NB4 (cell line): ENCODE data around the gene CC2D2B.
"Not testable (repeated sequence)": the region's sequence is repeated elsewhere in the genome, so short reads cannot be mapped to it uniquely, and the experiment has no call there.

Experiments used
- DNase-seq: peaks from one replicate; pipeline ENCODE4 v3.0.0; 2010; ENCODE audit warnings: low read depth
- H3K4me3 ChIP-seq: one replicate; pipeline ENCODE4 v1.5.1; 2011; ENCODE audit warnings: mild to moderate bottlenecking, low read depth, low read length, moderate library complexity
- CTCF ChIP-seq: IDR thresholded peaks from one replicate; pipeline ENCODE4 v1.5.1; 2012; ENCODE audit warnings: low read depth, low read length
- MYC ChIP-seq: IDR thresholded peaks from 2 replicates; pipeline ENCODE4 v1.6.1; 2011; ENCODE audit warnings: low read depth, low read length
- POLR2A ChIP-seq: IDR thresholded peaks from 2 replicates; pipeline ENCODE4 v1.6.1; 2011; ENCODE audit warnings: mild to moderate bottlenecking; ENCODE audit not compliant: insufficient read length; ENCODE audit errors: extremely low read depth
- TF ChIP-seq, protein P1 (sequence below): IDR thresholded peaks from 2 replicates; pipeline ENCODE4 v1.6.1; 2011; ENCODE audit warnings: low read depth, low read length

CC2D2B gene

GRCh38 chr10:96044736-96045135, 137.0 kb downstream of the CC2D2B start:
- peak; percentile 79 for DNase-seq
- TF ChIP-seq MYC (peak; percentile 97), POLR2A (peak; percentile 21), CTCF (no peak)
- TF ChIP-seq, protein P1, sequence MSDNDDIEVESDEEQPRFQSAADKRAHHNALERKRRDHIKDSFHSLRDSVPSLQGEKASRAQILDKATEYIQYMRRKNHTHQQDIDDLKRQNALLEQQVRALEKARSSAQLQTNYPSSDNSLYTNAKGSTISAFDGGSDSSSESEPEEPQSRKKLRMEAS = peak; percentile 92
- peak overlapping the region; percentile 96 for H3K4me3 ChIP-seq

DNA sequence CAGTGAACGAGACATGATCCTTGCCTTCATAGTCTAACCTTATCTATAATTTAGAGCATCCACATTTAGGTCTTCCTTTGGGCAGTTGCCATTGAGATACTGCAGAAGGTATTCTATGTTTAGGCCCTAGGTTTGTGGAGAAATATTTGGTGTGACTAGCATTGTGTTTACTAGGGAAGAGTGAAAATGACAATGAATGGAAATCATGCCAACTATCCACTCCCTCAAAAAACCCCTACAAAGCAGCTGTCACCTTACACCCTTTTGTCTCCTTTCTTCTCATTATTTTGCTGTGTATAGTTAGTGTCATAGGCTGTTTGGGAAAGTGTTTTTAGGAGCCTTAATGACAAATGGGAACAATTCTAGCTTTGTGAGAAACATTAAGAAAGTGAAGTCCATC, 138.8 kb downstream of the CC2D2B start:
- TF ChIP-seq, protein P1 = no peak
- TF ChIP-seq POLR2A = no peak
- TF ChIP-seq CTCF = no peak
- no peak for TF ChIP-seq MYC
- peak overlapping the region; percentile 12 for H3K4me3 ChIP-seq
- no peak for DNase-seq

GRCh38 chr10:96047004-96047649, 139.4 kb downstream of the CC2D2B start:
- peak; percentile 21 for DNase-seq
- no peak for TF ChIP-seq MYC
- TF ChIP-seq POLR2A = no peak
- TF ChIP-seq CTCF = peak; percentile 16
- TF ChIP-seq, protein P1 = 0 out of 2 replicates have a peak, but pooled peaks have one; percentile 9
- no peak overlapping the region for H3K4me3 ChIP-seq

GRCh38 chr10:96047925-96048324, 140.2 kb downstream of the CC2D2B start:
- H3K4me3 ChIP-seq, DNase-seq: not testable (repeated sequence)

DNA sequence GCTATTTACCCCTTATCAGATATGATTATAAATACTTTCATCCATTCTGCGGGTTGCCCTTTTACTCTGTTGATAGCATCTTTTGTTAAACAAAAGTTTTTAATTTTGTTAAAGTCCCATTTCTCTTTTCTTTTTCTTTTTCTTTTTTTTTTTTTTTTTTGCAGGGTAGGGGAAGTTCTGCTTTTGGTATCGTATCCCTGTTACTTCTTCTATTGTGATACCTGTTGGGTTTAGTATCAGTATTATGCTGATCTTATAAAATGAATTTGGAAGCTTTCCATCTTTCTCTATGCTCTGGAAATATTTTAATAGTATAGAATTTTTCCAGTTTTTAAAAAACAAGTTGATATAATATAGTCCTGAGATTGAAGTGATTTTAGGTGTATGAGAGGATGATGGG, 141.6 kb downstream of the CC2D2B start:
- TF ChIP-seq MYC (no peak), POLR2A (no peak), CTCF (no peak)
- TF ChIP-seq, protein P1 = no peak
- DNase-seq = no peak
- no peak overlapping the region for H3K4me3 ChIP-seq

DNA sequence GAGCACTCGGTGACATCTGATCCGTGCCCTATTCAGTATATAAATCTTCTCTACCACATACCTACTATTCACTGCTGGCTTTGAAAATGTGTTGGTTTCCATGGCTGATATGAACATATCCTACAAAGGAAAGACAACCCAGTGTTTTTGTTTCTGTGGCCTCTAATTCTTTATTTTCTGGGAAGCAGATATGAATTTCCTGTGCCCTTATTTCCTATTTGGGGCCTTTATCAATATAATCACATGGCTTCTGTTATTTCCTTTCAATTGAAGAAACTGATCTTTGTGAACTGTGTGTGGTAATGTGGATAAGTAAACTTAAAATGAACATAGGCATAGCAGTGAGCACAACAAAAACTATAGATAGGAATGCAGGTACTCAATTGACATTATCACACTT, 146.2 kb downstream of the CC2D2B start:
- H3K4me3 ChIP-seq = no peak overlapping the region
- no peak for DNase-seq
- TF ChIP-seq, protein P1 = no peak
- TF ChIP-seq MYC (no peak), CTCF (no peak), POLR2A (no peak)
